ENCODE results near the gene METAP1D.

METAP1D gene

DNA sequence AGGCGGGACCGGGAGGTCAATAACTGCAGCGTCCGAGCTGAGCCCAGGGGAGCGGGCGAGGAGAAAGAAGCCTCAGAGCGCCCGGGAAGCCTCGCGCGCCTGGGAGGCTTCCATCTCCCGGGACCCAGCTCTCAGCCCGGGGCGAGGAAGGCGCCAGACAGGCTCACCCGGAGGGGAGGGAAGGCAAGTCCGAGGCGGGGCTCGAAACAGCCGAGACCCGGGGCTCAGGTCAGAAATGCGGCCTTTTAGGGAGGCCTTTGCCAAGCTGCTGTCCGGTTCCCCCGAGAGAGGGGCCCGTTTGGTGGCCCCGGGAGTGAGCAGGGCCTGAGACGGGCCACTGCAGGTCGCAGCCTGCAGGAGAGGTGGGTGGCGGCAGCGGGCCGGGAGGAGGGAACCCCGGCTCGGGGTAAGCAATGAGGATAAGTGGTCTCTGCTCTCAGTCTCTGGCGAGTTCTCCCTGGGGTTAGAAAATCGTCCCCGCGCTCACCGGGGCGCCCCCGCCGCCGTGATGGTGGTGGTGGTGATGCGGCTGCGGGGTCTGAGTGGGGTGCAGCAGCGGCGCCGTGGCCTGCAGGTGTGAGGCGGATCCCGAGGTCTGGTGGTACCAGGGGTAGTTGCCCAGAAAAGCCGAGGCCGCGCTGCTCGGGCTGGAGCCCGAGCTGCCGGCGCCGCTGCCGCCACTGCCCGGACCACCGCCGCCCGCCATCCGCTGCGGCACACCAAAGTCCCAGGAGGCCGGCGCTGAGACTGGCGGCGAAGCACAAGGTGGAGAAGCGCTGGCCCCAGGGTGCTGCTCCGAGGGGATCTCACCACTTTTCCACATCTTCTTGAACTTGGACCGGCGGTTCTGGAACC, 100.6 kb downstream of the METAP1D start:
- H3K4me3 ChIP-seq (ENCODE audit: low read depth, low read length), result peak overlapping the region; percentile 33
- TF ChIP-seq, protein P1, sequence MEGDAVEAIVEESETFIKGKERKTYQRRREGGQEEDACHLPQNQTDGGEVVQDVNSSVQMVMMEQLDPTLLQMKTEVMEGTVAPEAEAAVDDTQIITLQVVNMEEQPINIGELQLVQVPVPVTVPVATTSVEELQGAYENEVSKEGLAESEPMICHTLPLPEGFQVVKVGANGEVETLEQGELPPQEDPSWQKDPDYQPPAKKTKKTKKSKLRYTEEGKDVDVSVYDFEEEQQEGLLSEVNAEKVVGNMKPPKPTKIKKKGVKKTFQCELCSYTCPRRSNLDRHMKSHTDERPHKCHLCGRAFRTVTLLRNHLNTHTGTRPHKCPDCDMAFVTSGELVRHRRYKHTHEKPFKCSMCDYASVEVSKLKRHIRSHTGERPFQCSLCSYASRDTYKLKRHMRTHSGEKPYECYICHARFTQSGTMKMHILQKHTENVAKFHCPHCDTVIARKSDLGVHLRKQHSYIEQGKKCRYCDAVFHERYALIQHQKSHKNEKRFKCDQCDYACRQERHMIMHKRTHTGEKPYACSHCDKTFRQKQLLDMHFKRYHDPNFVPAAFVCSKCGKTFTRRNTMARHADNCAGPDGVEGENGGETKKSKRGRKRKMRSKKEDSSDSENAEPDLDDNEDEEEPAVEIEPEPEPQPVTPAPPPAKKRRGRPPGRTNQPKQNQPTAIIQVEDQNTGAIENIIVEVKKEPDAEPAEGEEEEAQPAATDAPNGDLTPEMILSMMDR (IDR thresholded peaks at IDR 0.05; ENCODE audit: borderline replicate concordance, insufficient read depth, low read depth, low read length), result no peak

DNA sequence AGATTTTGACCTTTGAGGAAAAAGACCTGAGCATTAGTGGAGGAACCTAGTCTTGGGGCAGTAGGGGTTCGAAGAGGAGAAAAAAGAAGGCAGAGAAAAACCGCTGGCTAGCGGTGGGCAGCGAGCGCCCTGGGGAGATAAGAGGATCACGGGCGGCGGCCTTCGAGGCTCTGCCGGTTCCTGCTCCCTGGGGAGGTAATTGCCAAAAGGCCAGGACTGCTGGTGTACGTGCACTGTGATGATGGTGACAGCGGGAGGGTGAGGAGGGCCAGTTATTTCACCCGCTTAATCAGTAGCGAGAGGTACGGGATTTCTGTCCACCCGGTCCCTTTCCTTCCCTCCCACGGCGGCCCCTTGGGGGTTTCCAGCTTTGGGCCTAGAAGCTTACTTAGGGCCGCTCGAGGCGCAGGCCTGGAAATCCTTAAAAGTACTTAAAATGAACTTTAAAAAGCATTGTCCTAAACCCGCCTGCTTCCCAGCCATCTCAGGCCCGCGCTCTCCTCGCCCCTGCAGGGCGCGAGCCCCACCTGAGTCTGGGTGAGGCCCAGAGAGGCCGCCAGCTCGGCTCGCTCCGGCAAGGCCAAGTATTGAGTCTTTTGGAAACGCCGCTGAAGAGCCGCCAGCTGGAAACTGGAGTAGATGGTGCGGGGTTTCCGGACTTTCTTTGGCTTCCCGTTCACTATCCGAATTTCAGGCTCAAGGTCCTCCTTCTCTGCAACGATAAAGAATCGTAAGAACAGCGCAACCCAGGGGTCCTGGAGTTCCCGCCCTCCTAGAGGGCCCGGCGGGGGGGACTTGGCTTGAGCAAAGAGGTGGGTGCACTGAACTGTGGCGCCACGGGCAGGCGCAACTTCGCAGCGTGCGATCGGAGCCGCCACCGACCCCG, 101.4 kb downstream of the METAP1D start:
- TF ChIP-seq, protein P1 (IDR thresholded peaks at IDR 0.05; ENCODE audit: borderline replicate concordance, insufficient read depth, low read depth, low read length), result no peak
- H3K4me3 ChIP-seq (ENCODE audit: low read depth, low read length), result no peak overlapping the region

DNA sequence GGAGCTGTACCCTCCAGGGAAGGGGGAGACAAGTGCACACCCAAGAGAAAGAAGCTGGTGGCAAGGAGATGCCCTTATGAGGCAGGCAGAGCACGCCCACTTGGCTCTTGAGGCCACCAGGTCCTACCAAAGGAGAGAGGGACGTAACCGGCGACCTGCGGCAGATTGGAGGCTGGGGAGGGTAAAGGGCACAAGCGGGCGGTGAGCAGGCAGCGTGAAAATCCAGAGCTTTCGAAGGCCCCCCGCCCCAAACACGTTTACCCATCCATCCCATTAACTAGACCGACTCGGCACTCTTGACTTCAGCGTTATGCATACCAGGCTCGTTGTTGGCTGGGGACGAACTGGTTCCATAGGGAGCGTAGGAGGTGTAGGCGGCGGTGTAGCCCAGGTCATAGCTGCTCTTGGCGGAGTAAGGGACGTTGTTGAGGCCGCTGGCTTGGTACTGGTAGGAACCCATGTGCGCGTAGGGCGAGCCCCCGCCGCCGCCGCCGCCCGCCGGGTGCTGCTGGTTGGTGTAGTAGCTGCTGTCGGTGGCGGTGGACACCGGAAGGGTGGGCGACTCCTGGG, 102.2 kb downstream of the METAP1D start:
- TF ChIP-seq, protein P1 (IDR thresholded peaks at IDR 0.05; ENCODE audit: borderline replicate concordance, insufficient read depth, low read depth, low read length), result no peak
- H3K4me3 ChIP-seq (ENCODE audit: low read depth, low read length), result peak overlapping the region; percentile 55

DNA sequence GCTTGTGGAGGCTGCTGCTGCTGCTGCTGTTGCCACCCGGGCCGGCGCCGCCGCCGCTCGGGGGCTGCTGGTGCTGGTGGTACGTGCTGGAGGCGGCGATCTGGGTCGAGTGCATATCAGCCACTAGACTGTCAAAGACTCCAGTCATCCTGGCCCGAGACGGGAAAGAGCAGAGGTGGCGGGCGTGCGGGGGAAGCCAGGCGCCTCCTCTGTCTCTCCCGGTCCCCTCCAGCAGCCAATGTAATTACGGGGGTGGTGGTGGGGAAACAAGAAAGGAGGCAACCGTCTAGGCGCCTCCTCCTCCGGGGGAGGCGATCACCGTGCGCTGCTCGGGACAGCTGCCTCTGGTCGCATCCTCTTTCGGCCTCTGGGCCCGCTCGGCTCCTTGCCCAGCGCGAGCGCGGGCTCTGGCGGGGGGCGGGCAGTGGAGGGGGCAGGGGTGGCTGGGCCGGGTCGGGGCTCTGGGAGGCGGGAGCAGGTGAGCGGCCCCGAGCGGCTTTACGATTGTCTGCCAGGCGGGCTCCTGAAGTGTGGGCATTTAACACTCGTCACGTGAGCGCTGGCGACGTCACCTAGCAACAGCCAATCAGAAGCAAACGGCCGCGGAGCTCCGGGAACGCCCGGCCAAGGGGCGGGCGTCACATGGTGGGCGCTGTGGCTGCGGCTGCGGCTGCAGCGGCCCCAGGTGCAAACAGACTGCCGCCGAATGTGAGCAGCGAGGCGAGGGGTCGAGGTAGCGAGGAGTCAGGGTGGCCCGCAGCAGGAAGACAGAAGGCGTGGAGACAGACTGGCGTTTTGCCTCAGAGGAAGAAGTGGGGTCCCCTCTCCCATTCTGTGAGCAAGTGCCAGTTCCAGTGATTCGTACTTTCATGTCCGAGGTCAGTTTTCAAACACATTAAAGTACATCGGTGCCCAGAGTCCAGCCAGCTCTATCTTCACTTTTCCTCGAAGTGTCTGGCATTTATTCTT, 102.9 kb downstream of the METAP1D start, which contains the start of gene DLX2:
TSS of gene DLX2 (minus strand) at position 510 of the 969 bp plus-strand sequence. CDS start at position 148, 362 bp downstream.
- peak within 1 kb of the TSS; percentile 55 for H3K4me3 ChIP-seq (ENCODE audit: low read depth, low read length)

DNA sequence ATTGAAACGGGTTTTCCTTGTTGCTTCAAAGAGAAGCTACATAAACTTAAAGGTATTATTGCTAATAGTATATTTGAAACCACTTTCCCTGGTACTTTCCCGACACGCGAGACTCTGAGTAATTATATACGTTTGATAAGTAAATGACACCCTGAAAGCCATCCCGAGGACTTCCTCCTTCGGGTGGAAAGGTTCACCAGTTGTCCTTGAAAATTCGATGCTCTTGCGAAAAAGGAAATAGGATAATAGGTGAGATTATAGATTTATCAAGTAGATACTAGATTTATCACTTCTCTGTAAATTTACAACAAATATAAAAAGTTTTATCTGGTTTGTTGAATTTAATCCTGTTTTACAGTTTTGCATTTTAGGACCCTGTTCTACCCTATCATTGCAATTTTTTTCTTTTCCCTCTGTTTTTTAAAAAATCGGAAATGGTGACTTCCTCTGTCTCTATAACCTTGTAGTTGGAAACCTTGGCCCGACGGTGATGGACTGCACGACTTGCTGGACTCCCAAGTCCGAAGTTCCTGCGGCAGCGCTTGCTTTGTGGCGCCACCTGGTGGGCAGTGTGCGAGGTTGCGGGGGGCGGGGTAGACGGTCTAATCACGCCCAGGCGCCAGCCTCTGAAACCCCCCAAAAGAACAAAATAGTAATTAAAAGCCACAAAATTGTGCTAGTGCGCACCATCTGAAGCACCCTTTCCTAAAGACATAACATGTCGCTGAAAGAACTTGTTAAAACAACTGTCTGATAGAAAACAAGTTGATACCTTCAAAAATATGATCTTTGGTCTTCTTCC, 103.9 kb downstream of the METAP1D start:
- TF ChIP-seq, protein P1 (IDR thresholded peaks at IDR 0.05; ENCODE audit: borderline replicate concordance, insufficient read depth, low read depth, low read length), result peak; percentile 94
- peak overlapping the region; percentile 55 for H3K4me3 ChIP-seq (ENCODE audit: low read depth, low read length)

More for the DNA sequence above, 102.9 kb downstream of the METAP1D start, which contains the start of gene DLX2:
- TF ChIP-seq, protein P1 (IDR thresholded peaks at IDR 0.05; ENCODE audit: borderline replicate concordance, insufficient read depth, low read depth, low read length), result no peak
